HG02759 (cell line): ENCODE measurements around the gene FOXC2.

Experiments used
- ATAC-seq: cut with Tn5 transposase; IDR thresholded peaks from one replicate; pipeline ENCODE4 v1.9.1; 2021; ENCODE audit warnings: mild to moderate bottlenecking, moderate library complexity; ENCODE audit not compliant: unreplicated experiment

Gene FOXC2

DNA sequence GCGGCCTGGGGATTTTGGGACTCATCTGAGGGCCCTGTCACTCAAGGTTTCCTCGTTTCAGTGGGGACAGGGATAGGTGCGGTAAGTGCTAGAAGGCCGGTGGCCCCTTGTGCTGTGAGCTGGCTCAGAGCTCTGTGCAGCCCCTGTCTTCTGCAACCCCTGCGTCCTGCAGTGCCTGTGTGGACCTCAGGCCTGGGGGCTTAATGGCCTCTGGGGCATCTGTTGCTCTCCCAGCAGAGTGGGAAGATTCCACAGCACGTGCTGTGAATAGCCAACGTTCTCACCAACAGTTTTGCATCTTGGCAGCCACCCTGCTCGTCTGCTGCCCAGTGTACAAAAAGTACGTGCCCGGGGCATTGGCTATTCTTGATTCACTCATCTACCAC, 4.9 kb downstream of the FOXC2 start:
- no peak for ATAC-seq

DNA sequence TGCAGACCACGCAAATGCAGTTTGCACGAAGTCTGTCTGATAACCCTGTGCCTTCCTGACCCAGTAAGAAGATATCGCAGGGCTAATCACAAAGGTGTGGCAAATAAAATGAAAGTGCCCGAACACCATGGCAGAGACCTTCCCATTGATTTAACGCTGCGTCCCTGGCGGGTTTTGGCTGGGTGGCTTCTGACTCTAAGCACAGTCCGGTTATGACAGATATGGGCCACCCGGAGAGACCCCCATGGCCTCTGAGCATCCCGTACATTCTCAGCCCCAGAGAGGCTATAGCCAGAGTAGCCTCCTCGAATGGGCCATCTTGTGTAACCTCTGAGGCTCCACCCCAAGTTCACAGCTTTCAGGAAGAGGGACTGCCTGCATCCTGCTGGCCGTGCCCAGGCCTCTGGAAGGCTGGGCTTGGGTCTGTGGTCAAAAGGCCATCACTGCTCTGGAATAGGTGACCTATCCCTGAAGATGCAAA, 5.5 kb downstream of the FOXC2 start:
- ATAC-seq: no peak

DNA sequence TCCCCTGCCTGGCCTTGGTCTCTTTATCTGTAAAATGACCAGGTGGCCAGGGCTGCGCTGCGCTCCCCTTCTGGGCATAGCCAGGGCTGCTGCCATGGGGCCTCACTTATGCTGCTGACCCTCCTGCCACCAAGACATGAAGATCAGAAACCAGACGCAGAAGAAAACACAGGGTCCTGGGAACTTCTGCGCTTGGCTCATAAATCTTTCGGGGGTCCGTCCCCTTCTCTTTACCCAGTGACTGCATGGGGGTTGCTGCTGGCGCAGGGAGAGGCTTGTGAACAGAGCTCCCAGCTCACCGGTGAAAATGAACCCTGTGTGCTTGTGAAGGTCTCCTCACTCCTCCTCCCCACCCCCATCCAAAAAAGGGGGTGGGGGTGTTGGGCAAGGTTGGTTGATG, 6.0 kb downstream of the FOXC2 start:
- no peak for ATAC-seq

DNA sequence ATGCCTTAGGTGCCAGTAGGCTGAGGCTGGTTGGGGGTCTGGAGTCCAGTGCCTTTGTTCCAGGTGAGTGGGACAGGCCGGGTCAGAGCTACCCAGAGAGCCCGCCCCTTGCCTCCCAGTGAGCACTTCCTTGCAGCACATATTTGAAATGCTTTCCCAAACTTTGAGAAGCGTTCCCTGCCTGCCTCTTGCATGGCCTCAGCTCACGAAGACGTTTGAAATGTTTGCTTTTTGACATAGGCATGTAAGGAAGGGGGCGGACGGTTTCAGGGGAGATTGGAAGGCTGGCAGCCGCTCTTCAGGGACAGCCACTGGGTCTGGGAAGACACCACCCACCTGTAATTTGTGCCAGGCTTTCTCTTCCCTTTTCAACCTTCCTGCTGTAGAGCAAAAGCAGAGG, 6.6 kb downstream of the FOXC2 start:
- ATAC-seq: no peak

DNA sequence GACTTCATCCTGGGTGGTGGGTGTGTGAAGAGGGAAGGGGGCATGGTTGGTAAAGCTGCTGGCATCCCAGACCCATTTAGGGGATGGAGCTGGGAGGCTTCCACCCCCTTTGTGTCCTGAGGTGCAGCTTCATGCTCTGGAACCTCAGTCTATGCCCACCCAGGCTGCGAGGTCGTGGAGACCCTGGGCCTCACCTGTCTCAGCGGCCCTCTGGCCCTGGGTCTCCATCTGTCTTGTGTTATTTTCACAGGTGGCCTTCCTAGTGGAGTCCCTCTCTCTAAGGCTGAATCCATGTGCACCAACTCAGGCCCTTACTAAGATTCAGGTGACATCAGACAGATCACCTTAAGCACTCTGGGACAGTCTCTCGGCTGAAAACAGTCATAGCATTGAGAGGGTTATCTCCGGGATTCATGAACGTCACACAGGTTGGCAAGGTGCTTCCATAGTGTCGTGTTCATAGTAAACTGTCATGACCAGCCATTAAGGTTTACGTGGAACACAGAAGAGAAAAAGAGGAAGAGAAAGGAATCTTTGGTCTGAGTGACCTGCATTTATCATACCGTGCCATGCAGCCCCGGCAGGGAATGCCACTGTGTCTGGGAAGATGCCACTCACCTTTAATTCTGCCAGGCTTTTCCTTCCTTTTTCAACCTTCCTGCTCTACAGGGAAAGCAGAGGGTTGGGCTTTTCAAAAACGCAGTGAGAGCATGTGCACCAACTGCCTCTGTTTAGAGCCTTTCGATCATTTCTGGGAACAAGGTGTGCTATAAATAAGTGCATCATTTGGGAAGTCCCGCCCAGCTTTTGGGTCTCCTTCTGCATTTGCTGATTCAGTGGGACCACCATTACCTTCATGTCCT, 7.2 kb downstream of the FOXC2 start:
- no peak for ATAC-seq

DNA sequence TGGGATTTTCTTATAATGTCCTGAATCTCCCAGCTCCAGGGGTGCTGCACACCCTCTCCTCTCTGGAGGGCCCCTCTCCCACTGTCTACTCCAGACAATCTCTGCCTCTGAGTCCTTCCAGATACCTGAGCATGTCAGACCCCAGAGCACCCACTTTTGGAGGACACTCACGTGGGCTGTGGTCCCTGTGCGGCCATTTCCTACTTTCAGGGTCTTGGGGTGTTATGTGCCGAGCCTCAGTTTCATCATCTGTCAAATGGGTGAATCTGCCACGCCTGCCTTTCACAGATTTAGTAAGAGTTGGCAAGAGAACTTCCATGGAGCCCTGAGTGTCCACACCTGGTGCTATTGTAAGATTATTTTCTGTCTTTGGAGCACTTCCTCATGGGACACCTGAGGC, 8.0 kb downstream of the FOXC2 start:
- no peak for ATAC-seq

DNA sequence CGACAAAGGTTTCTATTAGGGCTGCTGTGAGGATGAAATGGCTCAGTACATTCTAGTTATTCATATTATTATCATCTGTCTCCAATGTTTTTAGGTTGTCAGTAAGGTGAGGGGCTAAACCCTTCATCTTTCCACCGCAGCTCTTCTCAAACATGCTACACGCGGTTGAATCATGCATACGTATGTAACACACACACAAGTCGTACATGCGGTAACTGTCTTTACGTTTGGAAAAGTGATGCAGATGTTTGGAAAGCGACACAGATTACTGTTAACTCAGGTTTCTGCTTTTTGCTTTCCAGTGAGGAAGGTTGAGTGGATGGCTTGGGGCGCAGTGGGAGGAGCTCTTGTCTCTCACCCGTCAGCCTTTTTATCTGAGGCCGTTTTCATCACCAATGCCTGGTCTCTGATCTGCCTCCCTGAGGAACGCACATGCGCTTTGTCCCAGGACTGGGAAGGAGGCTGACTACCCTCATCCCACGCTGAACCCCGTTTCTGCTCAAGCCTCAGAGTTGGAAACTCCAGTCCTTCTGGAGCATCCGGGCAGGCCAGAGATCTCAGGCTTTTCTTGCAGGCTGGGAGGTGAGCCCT, 8.6 kb downstream of the FOXC2 start:
- no peak for ATAC-seq

DNA sequence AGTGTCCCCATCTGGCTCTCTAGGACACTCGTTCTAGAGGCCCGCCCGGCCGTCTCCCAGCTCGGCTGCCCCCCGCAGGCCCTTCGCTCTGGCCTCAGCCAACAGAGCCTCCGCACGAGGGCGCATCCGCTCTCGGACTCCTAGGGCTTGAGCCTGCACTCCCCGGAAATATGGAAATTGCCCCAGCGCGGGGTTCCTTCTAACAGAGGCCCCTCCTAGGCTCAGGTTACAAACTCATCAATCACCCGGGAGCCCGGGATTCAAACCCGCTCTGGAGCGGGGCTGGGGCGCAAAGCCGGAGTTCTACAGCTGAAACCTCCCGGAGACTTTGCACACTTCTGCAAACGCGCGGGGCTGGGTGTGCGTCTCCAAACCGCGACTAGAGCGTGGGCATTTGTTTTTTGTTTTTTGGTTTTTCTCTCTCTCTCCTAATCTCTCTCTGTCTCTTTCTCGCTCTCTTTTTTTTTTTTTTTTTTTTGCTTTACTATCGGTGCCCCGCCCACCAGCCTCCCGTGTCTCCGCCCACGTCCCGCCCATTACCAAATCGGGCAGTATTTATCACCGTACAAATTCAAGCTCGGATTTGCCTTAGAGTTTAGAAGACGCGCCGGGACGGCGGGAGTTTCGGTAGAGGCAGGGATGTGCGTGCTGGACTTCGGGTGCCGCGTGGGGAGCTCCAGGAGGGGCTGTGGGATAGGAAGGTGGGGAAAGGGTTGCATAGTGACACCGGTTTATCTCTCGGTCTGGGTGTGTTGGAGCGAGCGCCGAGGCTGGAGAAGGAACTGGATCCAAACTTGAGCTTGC, 9.3 kb downstream of the FOXC2 start:
- ATAC-seq: no peak

DNA sequence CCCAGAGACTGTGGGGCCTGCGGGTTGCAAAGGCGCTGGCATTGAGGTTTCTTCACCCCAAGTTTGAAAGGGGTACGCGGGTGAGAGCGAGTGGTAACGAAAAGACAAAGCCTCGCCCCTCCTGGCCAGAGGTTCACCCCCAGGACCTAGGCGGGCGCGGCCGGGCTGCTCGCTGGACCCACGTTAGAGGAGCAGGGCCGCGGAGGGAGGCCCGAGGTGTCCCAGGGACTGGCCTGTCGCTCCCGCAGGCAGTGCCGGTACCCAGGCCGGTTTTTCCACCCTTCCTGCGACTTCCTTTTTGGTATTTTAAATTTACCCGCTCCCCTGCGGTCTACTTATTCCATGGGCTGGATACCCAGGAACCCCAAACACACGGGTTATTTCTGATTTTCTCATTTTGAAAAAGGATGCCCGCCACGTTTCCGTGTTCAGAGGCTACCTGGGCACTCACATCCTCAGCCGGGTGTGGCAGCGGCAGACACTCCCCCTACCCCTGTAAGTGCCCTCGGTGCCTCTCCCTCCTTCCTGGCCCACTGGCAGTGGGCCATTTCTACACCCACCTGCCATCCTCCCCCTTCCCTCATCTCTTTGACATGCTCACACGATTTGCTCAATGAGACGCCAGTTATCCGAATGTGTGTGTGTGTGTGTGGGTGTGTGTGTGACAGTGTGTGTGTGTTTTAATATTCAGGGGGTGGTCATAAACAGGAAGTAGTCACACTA, 10.1 kb downstream of the FOXC2 start:
- no peak for ATAC-seq

DNA sequence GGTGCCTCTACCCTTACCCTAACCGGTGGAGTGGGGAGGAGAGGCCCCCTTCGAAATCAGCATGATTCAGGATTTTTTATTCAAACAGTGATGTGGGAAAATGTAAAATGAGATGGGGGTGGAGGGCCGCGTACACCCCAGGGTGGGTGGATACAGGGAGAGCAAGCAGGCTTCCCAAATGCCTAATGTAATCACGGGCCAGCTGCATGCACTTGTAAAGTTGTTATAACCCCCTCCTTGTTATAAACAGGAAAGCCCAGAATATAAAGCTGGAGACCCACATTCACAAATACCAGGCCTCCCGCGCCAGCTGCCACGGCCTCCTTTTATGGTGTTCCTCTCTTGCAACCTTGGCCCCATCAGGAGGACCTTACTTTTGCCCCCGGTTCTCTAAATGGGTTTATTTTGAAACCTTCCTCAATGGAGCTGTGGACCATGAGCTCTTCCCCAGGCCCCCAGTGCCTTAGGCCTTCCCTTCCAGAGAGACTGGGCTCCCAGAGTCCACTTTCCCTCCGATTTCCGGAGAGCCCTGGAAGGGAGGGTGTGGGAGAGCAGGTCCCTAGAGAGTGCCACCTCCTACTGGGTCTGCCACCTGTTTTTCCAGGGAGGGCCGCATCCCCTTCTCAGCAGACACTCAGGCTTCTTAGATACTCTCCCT, 10.8 kb downstream of the FOXC2 start:
- ATAC-seq: no peak

DNA sequence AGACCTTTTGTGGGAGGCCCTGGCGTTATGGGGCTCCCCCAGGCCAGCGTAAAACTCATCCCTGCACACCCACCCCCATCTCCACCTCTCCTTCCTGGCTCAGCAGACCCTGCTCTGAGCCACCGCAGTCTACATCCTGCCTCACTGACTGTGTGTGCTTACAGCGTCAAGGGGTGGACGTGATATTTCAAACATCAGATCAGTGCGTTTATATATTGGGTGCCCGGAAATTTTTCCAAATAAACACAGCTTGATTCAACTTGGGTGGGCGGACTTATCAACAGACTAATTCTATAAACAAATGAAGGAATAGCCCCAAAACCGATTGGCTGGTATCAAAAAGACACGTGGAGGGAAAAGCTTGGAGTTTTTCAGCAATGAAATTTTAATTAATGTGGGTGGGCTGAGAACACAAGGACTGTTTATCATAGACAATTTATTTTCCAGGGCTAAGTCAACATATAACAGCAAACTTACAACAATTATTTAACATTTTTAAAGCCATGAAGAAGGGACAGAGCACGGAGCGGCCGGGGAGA, 11.5 kb downstream of the FOXC2 start, which contains the start of gene FOXL1:
Gene FOXL1 (plus strand): TSS at position 489 of the 539 bp plus-strand sequence. CDS start 175 bp downstream, outside the sequence.
- ATAC-seq: no peak

DNA sequence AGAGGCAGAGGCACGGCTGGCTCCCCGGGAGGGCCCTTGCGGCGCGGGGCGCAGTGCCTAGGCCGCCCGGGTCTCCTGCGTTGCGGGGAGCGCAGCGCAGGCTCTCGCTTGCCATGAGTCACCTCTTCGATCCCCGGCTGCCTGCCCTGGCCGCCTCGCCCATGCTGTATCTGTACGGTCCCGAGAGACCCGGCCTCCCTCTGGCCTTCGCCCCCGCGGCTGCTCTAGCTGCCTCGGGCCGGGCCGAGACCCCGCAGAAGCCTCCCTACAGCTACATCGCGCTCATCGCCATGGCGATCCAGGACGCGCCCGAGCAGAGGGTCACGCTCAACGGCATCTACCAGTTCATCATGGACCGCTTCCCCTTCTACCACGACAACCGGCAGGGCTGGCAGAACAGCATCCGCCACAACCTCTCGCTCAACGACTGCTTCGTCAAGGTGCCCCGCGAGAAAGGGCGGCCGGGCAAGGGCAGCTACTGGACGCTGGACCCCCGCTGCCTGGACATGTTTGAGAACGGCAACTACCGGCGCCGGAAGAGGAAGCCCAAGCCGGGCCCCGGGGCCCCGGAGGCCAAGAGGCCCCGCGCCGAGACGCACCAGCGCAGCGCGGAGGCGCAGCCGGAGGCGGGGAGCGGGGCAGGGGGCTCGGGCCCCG, 12.1 kb downstream of the FOXC2 start:
- no peak for ATAC-seq

DNA sequence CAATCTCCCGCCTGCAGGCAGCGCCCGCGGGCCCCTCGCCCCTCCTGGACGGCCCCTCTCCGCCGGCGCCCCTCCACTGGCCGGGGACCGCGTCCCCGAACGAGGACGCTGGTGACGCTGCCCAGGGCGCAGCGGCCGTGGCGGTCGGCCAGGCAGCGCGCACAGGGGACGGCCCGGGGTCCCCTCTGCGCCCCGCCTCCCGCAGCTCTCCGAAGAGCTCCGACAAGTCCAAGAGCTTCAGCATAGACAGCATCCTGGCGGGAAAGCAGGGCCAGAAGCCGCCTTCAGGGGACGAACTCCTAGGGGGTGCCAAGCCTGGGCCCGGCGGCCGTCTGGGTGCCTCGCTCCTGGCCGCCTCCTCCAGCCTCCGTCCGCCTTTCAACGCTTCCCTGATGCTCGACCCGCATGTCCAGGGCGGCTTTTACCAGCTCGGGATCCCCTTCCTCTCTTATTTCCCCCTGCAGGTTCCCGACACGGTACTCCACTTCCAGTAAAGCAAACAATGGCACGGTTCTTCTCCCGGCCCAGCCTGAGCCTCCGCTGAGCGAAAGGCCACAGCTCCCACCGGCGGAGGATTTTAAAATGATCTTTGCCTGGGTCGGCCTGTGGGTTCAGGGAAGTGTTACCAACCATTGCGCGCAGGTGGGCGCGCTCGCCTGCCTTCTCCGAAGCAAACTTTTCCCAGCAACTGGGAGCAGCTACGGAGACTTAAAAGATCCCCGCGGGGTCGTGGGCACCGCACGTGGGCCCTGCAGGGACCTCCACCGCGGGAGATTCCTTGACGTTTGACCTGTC, 12.8 kb downstream of the FOXC2 start:
- no peak for ATAC-seq

DNA sequence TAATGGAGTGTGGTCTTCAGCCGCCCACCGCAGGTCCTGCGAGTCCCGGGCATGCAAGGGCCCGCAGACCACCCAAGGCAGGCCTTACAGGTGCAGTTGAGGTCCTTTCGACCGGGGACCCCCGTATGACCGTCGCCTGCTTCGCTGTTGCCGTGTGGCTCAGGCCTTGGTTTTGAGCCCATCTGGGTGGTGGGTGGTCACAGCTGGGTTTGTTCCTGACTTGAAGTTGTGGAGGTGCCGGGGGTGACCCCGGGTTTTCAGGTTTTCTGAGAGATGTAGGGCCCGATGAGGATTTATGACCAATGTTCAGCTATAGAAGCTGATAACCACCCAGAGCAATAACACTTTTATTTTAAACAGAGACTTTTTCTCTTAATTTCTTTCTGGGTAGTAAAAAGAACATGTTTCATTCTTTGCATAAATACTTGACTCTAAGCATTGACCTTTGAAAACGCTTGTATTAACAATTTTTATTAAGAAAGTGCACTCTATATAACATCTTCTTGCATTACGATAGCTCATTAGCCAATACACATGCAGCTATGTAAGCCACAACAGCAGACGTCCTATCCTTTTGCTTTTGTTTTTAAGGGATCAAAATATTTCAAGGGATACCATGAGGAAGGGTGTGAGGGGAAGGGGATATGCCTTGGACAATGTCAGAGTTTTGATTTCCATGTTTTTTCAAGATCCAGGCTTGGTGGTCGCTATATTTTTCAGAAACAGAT, 13.6 kb downstream of the FOXC2 start:
- ATAC-seq: no peak

DNA sequence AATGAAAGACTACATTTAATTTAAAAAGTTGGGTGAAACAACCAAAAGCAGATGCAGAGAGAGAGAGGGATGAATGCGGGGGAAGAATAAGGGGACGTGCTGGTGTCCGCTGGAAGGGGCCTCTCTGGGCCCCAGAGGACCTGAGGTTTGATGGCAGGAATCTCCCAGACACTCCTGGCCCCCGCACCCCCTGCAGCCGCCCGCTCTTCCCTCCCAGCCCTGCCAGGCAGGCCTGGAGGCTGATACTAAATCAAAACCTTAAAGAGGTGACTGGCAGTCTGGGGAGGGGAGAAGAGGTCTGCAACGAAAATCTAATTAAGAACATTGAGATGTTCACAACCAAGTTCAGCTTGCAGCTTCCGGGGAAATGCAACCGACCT, 14.2 kb downstream of the FOXC2 start:
- no peak for ATAC-seq

DNA sequence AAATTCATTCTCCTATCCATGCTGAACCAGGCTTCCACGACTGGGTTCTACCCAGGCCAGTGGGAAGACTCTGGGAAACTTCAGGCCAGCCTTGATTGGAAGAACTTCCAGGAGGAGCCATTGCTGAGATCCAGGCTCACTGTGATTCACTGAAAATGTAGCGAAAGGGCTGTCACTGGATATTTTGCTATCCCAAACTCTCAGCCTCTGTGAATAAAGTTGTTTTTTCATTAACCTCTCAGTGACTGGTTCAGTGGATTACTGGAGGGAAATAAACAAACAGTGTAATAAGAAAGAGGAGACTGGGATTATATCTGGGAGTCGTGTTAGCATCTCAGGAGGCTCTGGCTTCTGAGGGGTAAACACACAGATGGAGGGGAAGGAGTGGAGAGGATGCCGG, 14.8 kb downstream of the FOXC2 start:
- ATAC-seq: no peak

DNA sequence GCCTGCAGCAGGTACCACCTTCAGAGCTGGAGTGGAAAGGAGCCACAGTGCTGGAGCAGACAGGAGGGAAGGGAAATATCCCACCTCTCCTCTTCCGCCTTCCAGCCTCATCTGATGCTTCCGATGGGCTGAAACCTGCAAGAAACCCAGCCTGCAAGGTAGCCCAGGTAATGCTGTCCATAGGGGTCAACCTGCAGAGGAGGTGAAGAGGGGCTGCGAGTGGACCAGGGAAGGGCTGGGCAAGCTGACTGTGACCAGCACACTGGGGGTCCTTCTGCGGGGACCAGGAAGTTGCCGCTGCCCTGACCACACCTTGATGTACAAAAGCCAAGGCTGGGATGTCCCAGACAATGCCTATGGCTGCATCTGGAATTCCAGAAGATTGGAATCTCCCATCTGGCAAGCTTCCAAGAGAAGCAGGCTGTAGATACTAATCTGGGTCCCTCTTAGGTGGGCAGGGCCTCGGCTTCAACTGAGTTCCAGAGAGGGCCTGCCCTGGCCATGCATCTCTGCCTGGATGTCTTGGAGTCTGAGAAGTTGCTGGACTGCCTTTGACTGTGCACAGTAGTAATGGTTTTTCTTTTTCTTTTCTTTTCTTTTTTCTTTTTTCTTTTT, 17.5 kb downstream of the FOXC2 start:
- no peak for ATAC-seq
